B cell (primary cell): Measurements from ENCODE around the gene MMRN2. TPM values are rescaled to one million over a fixed set of nuclear protein-coding genes. Genes with fewer than 3 reads are reported as not detected.

Experiments
- ATAC-seq: fragments of 200-7000 bp; cut with Tn5 transposase; one replicate; pipeline ENCODE4 v1.10.0; 2021; ENCODE audit warnings: low read depth, mild to moderate bottlenecking, moderate number of reproducible peaks, moderate library complexity
- CTCF ChIA-PET: fragments of 350-600 bp; sonication (Branson Sonifier 250); formaldehyde crosslinking; loops from one replicate; lab custom pipeline; 2021; ENCODE audit warnings: antibody characterized with exemption, inconsistent platforms; lab: Charles Lee
- POLR2A ChIA-PET: fragments of 350-600 bp; sonication (Branson Sonifier 250); formaldehyde crosslinking; loops from one replicate; lab custom pipeline; 2021; ENCODE audit warnings: antibody characterized with exemption; lab: Charles Lee
- DNase-seq: peaks from one replicate; pipeline ENCODE4 v3.0.0; 2013
- H2AFZ ChIP-seq: 2 replicates; pipeline ENCODE4 v1.6.1; 2012; ENCODE audit warnings: mild to moderate bottlenecking, low read depth, low read length; ENCODE audit not compliant: insufficient read depth, poor library complexity, severe bottlenecking
- H3K27ac ChIP-seq, 2 donors: 1 replicate in 1 of 2; 2 replicates in 1 of 2; pipeline ENCODE4 v1.5.1; 2012 to 2013; ENCODE audit warnings: low read length in 2 of 2, mild to moderate bottlenecking in 2 of 2, moderate library complexity in 1 of 2
- H3K27me3 ChIP-seq, 4 experiments: fragments of 200-600 bp in 1 of 4; sonication (generic) in 1 of 4; replicated peaks in 1 of 4; 1 replicate in 2 of 4; 2 replicates in 2 of 4; pipeline versions ENCODE4 v1.6.1 to v1.7.0; 2013 to 2016; ENCODE audit warnings: low read length in 3 of 4, mild to moderate bottlenecking in 2 of 4, mixed read lengths in 1 of 4, moderate library complexity in 1 of 4; ENCODE audit not compliant: insufficient read depth in 4 of 4, control insufficient read depth in 3 of 4; ENCODE audit errors: control extremely low read depth in 1 of 4
- H3K36me3 ChIP-seq, 2 experiments: replicated peaks in 1 of 2; 1 replicate in 1 of 2; 2 replicates in 1 of 2; pipeline versions ENCODE4 v1.6.1 to v1.7.1; 2013; ENCODE audit warnings: low read length in 1 of 2; ENCODE audit not compliant: insufficient read depth in 2 of 2, control insufficient read depth in 1 of 2; ENCODE audit errors: control extremely low read depth in 1 of 2, extremely low read depth in 1 of 2
- H3K4me1 ChIP-seq, 2 donors: fragments of 200-600 bp in 1 of 2; sonication (generic) in 1 of 2; 1 replicate in 1 of 2; 2 replicates in 1 of 2; pipeline versions ENCODE4 v1.5.1 to v1.6.1; 2013 to 2017; ENCODE audit warnings: low read length in 2 of 2; ENCODE audit not compliant: control insufficient read depth in 2 of 2, insufficient read depth in 2 of 2
- H3K4me2 ChIP-seq: replicated peaks from 2 replicates; pipeline ENCODE3; 2012; ENCODE audit warnings: mild to moderate bottlenecking, low read depth, low read length; ENCODE audit not compliant: poor library complexity, severe bottlenecking
- H3K4me3 ChIP-seq, 5 experiments: fragments of 200-600 bp in 1 of 5; sonication (generic) in 1 of 5; 1 replicate in 3 of 5; 2 replicates in 2 of 5; pipeline versions ENCODE4 v1.5.1 to v1.7.0; 2011 to 2016; ENCODE audit warnings: low read length in 4 of 5, mild to moderate bottlenecking in 4 of 5, low read depth in 2 of 5, control low read depth in 1 of 5, moderate library complexity in 1 of 5; ENCODE audit not compliant: insufficient read depth in 1 of 5; ENCODE audit errors: control extremely low read depth in 1 of 5, extremely low read depth in 1 of 5
- H3K79me2 ChIP-seq: fragments of 200-600 bp; sonication (generic); one replicate; pipeline ENCODE4 v1.6.0; 2016; ENCODE audit warnings: low read length; ENCODE audit not compliant: control insufficient read depth, insufficient read depth
- H3K9ac ChIP-seq: fragments of 200-600 bp; sonication (generic); 2 replicates; pipeline ENCODE4 v1.6.1; 2017; ENCODE audit warnings: mild to moderate bottlenecking, low read length, moderate library complexity
- H3K9me3 ChIP-seq, 3 donors: one replicate each; pipeline versions ENCODE4 v1.6.1 to v1.7.1; 2013; ENCODE audit warnings: low read length in 2 of 3; ENCODE audit not compliant: control insufficient read depth in 2 of 3, insufficient read depth in 1 of 3; ENCODE audit errors: control extremely low read depth in 1 of 3
- H4K20me1 ChIP-seq: 2 replicates; pipeline ENCODE4 v1.6.0; 2012; ENCODE audit warnings: mild to moderate bottlenecking, low read length; ENCODE audit not compliant: insufficient read depth, control insufficient read depth, poor library complexity, severe bottlenecking
- H3K27ac Mint-ChIP-seq: one replicate; pipeline ENCODE4 v1.8.0; 2021; ENCODE audit warnings: mixed read lengths
- H3K27me3 Mint-ChIP-seq: one replicate; pipeline ENCODE4 v1.8.0; 2021; ENCODE audit warnings: mixed read lengths
- H3K4me1 Mint-ChIP-seq: one replicate; pipeline ENCODE4 v1.8.0; 2021; ENCODE audit warnings: mixed read lengths
- H3K4me3 Mint-ChIP-seq: one replicate; pipeline ENCODE4 v1.8.0; 2021; ENCODE audit warnings: mixed read lengths
- H3K9me3 Mint-ChIP-seq: one replicate; pipeline ENCODE4 v1.8.0; 2022; ENCODE audit warnings: mixed read lengths; ENCODE audit not compliant: insufficient read depth
- EZH2 ChIP-seq: IDR thresholded peaks from 2 replicates; pipeline ENCODE4 v1.6.1; 2012; ENCODE audit warnings: borderline replicate concordance, low read depth, mild to moderate bottlenecking, moderate library complexity, low read length; ENCODE audit not compliant: insufficient read depth, poor library complexity, severe bottlenecking
- WGBS: methylation state at CpG from one replicate; pipeline ENCODE4 v1.1.5; 2013; ENCODE audit warnings: missing lambda C conversion rate; ENCODE audit not compliant: insufficient coverage; 5-methylcytosine and 5-hydroxymethylcytosine counted together
- intact Hi-C: fragments of 100-400 bp; cut with micrococcal nuclease; formaldehyde crosslinking; loops from one replicate; pipeline ENCODE4 v1.10.0; 2022
- polyA plus RNA-seq: library from polyadenylated mRNA; depleted of rRNA; stranded (reverse); fragments of >200 nt; gene quantifications from 2 replicates; pipeline ENCODE4 v1.2.3, GENCODE V29; 2012
- total RNA-seq, 2 donors: library from RNA; stranded (reverse); fragments of 120-200 nt in 1 of 2; gene quantifications; 1 replicate in 1 of 2; 2 replicates in 1 of 2; pipeline versions ENCODE4 v1.2.3 to v1.2.4, GENCODE V29; 2013 to 2022
- TF ChIP-seq, protein P1 (sequence below): fragments of 200-600 bp; IDR thresholded peaks from one replicate; pipeline ENCODE4 v1.8.0; 2022; ENCODE audit warnings: antibody characterized with exemption, mild to moderate bottlenecking

The MMRN2 gene
- total and polyA plus RNA-seq, 2 donors (not counting 1 experiment from before 2014, with no cell fraction given): 1.0 to 1.1 TPM

DNA sequence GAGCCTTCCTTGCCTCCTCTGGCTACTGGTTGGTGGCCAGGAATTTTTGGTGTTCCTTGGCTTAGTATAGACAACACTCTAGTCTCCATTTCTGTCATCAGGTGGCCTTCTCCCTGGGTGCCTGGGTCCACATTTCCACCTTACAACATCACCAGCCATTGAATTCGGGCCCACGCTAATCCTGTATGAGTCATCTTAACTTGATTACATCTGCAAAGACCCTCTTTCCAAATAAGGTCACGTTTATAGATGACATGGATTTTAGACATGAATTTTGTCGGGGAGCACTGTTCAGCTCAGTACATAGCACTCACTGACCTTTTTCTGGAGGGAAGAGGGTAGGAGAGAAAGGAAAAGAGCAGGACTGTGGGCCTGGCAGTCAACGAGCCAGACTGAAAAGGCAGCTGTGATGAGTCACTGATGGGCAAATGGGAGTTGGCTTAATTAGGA is 39.4 kb downstream of the MMRN2 start:
- Histone ChIP-seq H3K4me3 (no peak overlapping the region), H3K27me3 (no peaks in the 10 kb centered on the region), H3K4me1 (no peaks in the 10 kb centered on the region), H3K27ac (no peak overlapping the region), H3K79me2 (no peaks in the 10 kb centered on the region), H2AFZ (no peak overlapping the region), H3K36me3 (no peaks in the 10 kb centered on the region), H3K9ac (no peak overlapping the region), H3K4me2 (no peak overlapping the region), H3K9me3 (no peaks in the 10 kb centered on the region), H4K20me1 (no peaks in the 10 kb centered on the region)
- no peak overlapping the region for H3K27ac Mint-ChIP-seq
- H3K27me3 Mint-ChIP-seq: no peaks in the 10 kb centered on the region
- 90% methylated on average over 2 of the region's 5 CpGs for WGBS
- no peak overlapping the region for H3K4me3 Mint-ChIP-seq
- CTCF ChIA-PET: interaction anchor here (1.2 to 1.3 kb wide), 2 partner anchors 9 to 19 kb away, joined by 3 to 4 read pairs; no protein-coding TSS in a partner anchor
- ATAC-seq: no peak
- POLR2A ChIA-PET: no interaction called here
- H3K4me1 Mint-ChIP-seq: no peaks in the 10 kb centered on the region
- intact Hi-C loops: no loop called here
- no peak for TF ChIP-seq EZH2
- TF ChIP-seq, protein P1, sequence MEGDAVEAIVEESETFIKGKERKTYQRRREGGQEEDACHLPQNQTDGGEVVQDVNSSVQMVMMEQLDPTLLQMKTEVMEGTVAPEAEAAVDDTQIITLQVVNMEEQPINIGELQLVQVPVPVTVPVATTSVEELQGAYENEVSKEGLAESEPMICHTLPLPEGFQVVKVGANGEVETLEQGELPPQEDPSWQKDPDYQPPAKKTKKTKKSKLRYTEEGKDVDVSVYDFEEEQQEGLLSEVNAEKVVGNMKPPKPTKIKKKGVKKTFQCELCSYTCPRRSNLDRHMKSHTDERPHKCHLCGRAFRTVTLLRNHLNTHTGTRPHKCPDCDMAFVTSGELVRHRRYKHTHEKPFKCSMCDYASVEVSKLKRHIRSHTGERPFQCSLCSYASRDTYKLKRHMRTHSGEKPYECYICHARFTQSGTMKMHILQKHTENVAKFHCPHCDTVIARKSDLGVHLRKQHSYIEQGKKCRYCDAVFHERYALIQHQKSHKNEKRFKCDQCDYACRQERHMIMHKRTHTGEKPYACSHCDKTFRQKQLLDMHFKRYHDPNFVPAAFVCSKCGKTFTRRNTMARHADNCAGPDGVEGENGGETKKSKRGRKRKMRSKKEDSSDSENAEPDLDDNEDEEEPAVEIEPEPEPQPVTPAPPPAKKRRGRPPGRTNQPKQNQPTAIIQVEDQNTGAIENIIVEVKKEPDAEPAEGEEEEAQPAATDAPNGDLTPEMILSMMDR: no peak
- DNase-seq: no peak
- H3K9me3 Mint-ChIP-seq: no peaks in the 10 kb centered on the region

DNA sequence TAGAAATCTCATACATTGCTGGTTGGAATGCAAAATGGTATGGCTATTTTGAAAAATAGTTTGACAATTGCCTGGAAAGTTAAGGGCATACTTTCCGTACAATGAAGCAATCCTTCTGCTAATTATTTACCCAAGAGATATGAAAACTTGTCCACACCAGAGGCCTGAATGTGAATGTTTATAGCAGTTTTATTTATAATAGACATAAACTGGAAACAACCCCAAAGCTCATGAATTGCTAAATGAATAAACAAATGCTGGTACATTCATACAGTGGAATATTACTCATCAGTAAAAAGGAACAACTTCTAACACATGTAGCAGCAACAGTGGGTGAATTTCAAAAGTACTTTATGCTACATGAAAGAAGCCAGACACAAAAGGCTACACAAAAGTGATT is 42.7 kb downstream of the MMRN2 start:
- TF ChIP-seq, protein P1: no peak
- no peaks in the 10 kb centered on the region for H4K20me1 ChIP-seq
- CTCF ChIA-PET: no interaction called here
- POLR2A ChIA-PET: no interaction called here
- Mint-ChIP-seq H3K27ac (no peak overlapping the region), H3K4me1 (no peaks in the 10 kb centered on the region), H3K27me3 (no peaks in the 10 kb centered on the region), H3K9me3 (no peaks in the 10 kb centered on the region), H3K4me3 (no peak overlapping the region)
- no CpG with 5 or more reads among the region's 1 CpG for WGBS
- ATAC-seq: no peak
- H3K27me3 ChIP-seq: no peaks in the 10 kb centered on the region
- no peak overlapping the region for H3K4me2 ChIP-seq
- intact Hi-C loops: no loop called here
- no peak overlapping the region for H3K27ac ChIP-seq
- H3K36me3 ChIP-seq: no peaks in the 10 kb centered on the region
- H3K4me3 ChIP-seq: no peak overlapping the region
- no peak overlapping the region for H3K9ac ChIP-seq
- no peak for DNase-seq
- no peaks in the 10 kb centered on the region for H3K79me2 ChIP-seq
- no peaks in the 10 kb centered on the region for H3K4me1 ChIP-seq
- H3K9me3 ChIP-seq: no peaks in the 10 kb centered on the region
- H2AFZ ChIP-seq: no peak overlapping the region
